Measurements from ENCODE around the gene BZW2. TPM values are rescaled to one million over a fixed set of nuclear protein-coding genes. Genes with fewer than 3 reads are reported as not detected.

Gene BZW2
- total and polyA plus RNA-seq, 2 donors (not counting 1 experiment from before 2014, with no cell fraction given): 18.4 to 20.6 TPM

- WGBS (ENCODE audit: insufficient coverage): no CpG with 5 or more reads among the region's 2 CpGs
- no peaks in the 10 kb centered on the region for H3K27me3 ChIP-seq (replicated peaks in 1 of 4; ENCODE audit: control extremely low read depth in 1 of 4, control insufficient read depth in 3 of 4, insufficient read depth in 4 of 4, low read length in 3 of 4)
- intact Hi-C loops (cut with micrococcal nuclease): no loop called here
- H3K79me2 ChIP-seq (ENCODE audit: control insufficient read depth, insufficient read depth, low read length): no peaks in the 10 kb centered on the region
- POLR2A ChIA-PET: no interaction called here
- H3K4me2 ChIP-seq (replicated peaks; ENCODE audit: low read depth, low read length, poor library complexity, severe bottlenecking): no peak overlapping the region
- H3K4me3 ChIP-seq (ENCODE audit: control extremely low read depth in 1 of 5, extremely low read depth in 1 of 5, insufficient read depth in 1 of 5, low read depth in 2 of 5, low read length in 4 of 5): no peak overlapping the region
- H3K4me1 ChIP-seq (ENCODE audit: control insufficient read depth in 2 of 2, insufficient read depth in 2 of 2, low read length in 2 of 2): peaks cover 8 to 14% of the 10 kb centered on the region in 2 donors
- peaks cover 0 to 15% of the 10 kb centered on the region in 2 experiments for H3K36me3 ChIP-seq (replicated peaks in 1 of 2; ENCODE audit: control extremely low read depth in 1 of 2, control insufficient read depth in 1 of 2, extremely low read depth in 1 of 2, insufficient read depth in 2 of 2, low read length in 1 of 2)
- Mint-ChIP-seq H3K9me3 (ENCODE audit: insufficient read depth) (no peaks in the 10 kb centered on the region), H3K27me3 (no peaks in the 10 kb centered on the region), H3K4me3 (no peak overlapping the region), H3K4me1 (peaks cover 22% of the 10 kb centered on the region), H3K27ac (no peak overlapping the region)
- DNase-seq: no peak
- no peaks in the 10 kb centered on the region for H4K20me1 ChIP-seq (ENCODE audit: control insufficient read depth, insufficient read depth, low read length, poor library complexity, severe bottlenecking)
- ATAC-seq (ENCODE audit: low read depth): no peak
- H2AFZ ChIP-seq (ENCODE audit: insufficient read depth, low read depth, low read length, poor library complexity, severe bottlenecking): no peak overlapping the region
- no peak overlapping the region for H3K9ac ChIP-seq (ENCODE audit: low read length)
- CTCF ChIA-PET: interaction anchor here (0.7 to 1.1 kb wide), 4 partner anchors 41 to 230 kb away, joined by 3 read pairs; partner anchors contain the start of genes ANKMY2 and BZW2
- no peak overlapping the region for H3K27ac ChIP-seq (ENCODE audit: low read length in 2 of 2)
- no peaks in the 10 kb centered on the region for H3K9me3 ChIP-seq (ENCODE audit: control extremely low read depth in 1 of 3, control insufficient read depth in 2 of 3, insufficient read depth in 1 of 3, low read length in 2 of 3)
- TF ChIP-seq EZH2 (IDR thresholded peaks at IDR 0.05; ENCODE audit: borderline replicate concordance, insufficient read depth, low read depth, low read length, poor library complexity, severe bottlenecking) (no peak), CTCF (IDR thresholded peaks at IDR 0.05) (no peak)
Measured at GRCh38 chr7:16688249-16688648, 42.3 kb downstream of the BZW2 start.

- no peak overlapping the region for H3K27ac Mint-ChIP-seq
- H3K4me3 Mint-ChIP-seq: no peak overlapping the region
- H3K9me3 ChIP-seq (ENCODE audit: control extremely low read depth in 1 of 3, control insufficient read depth in 2 of 3, insufficient read depth in 1 of 3, low read length in 2 of 3): no peaks in the 10 kb centered on the region
- no peaks in the 10 kb centered on the region for H3K27me3 ChIP-seq (replicated peaks in 1 of 4; ENCODE audit: control extremely low read depth in 1 of 4, control insufficient read depth in 3 of 4, insufficient read depth in 4 of 4, low read length in 3 of 4)
- no peaks in the 10 kb centered on the region for H3K79me2 ChIP-seq (ENCODE audit: control insufficient read depth, insufficient read depth, low read length)
- ChIA-PET CTCF (interaction anchor here (10.3 kb wide), 1 partner anchor 226 kb away, joined by 107 read pairs; no protein-coding TSS in a partner anchor), POLR2A (no interaction called here)
- intact Hi-C loops (cut with micrococcal nuclease): loop anchor here (10.0 kb wide), 1 partner anchor 114 kb away; the partner anchor contains the start of gene AGR2
- WGBS (ENCODE audit: insufficient coverage): 97% methylated on average over 3 of the region's 4 CpGs
- no peaks in the 10 kb centered on the region for H3K27me3 Mint-ChIP-seq
- no peaks in the 10 kb centered on the region for H3K9me3 Mint-ChIP-seq (ENCODE audit: insufficient read depth)
- H3K4me1 Mint-ChIP-seq: no peaks in the 10 kb centered on the region
- ATAC-seq (ENCODE audit: low read depth) (no peak), DNase-seq (no peak)
- H3K9ac ChIP-seq (ENCODE audit: low read length): no peak overlapping the region
- H2AFZ ChIP-seq (ENCODE audit: insufficient read depth, low read depth, low read length, poor library complexity, severe bottlenecking): no peak overlapping the region
- no peaks in the 10 kb centered on the region for H4K20me1 ChIP-seq (ENCODE audit: control insufficient read depth, insufficient read depth, low read length, poor library complexity, severe bottlenecking)
- H3K4me1 ChIP-seq (ENCODE audit: control insufficient read depth in 2 of 2, insufficient read depth in 2 of 2, low read length in 2 of 2): no peaks in the 10 kb centered on the region
- no peak overlapping the region for H3K4me3 ChIP-seq (ENCODE audit: control extremely low read depth in 1 of 5, extremely low read depth in 1 of 5, insufficient read depth in 1 of 5, low read depth in 2 of 5, low read length in 4 of 5)
- TF ChIP-seq EZH2 (IDR thresholded peaks at IDR 0.05; ENCODE audit: borderline replicate concordance, insufficient read depth, low read depth, low read length, poor library complexity, severe bottlenecking) (no peak), CTCF (IDR thresholded peaks at IDR 0.05) (no peak)
- peaks cover 0 to 26% of the 10 kb centered on the region in 2 experiments for H3K36me3 ChIP-seq (replicated peaks in 1 of 2; ENCODE audit: control extremely low read depth in 1 of 2, control insufficient read depth in 1 of 2, extremely low read depth in 1 of 2, insufficient read depth in 2 of 2, low read length in 1 of 2)
- no peak overlapping the region for H3K4me2 ChIP-seq (replicated peaks; ENCODE audit: low read depth, low read length, poor library complexity, severe bottlenecking)
- H3K27ac ChIP-seq (ENCODE audit: low read length in 2 of 2): no peak overlapping the region
Measured at GRCh38 chr7:16691241-16691640, 45.3 kb downstream of the BZW2 start.

All from B cell (primary cell).